Activated T-helper 9 cell treated with anti-CD3 and anti-CD28 coated beads, Interleukin-2, amount 50 U/mL, for 16 hours (primary cell): ENCODE data around the gene SNX24.
A peak's percentile ranks its signal among the peaks of the same experiment; 100 is the strongest.
"Not testable (repeated sequence)": the region's sequence is repeated elsewhere in the genome, so short reads cannot be mapped to it uniquely, and the experiment has no call there.

Experiments
- DNase-seq: peaks from one replicate; pipeline ENCODE4 v3.0.0-alpha.2; 2020; ENCODE audit warnings: low read depth

SNX24 gene

DNA sequence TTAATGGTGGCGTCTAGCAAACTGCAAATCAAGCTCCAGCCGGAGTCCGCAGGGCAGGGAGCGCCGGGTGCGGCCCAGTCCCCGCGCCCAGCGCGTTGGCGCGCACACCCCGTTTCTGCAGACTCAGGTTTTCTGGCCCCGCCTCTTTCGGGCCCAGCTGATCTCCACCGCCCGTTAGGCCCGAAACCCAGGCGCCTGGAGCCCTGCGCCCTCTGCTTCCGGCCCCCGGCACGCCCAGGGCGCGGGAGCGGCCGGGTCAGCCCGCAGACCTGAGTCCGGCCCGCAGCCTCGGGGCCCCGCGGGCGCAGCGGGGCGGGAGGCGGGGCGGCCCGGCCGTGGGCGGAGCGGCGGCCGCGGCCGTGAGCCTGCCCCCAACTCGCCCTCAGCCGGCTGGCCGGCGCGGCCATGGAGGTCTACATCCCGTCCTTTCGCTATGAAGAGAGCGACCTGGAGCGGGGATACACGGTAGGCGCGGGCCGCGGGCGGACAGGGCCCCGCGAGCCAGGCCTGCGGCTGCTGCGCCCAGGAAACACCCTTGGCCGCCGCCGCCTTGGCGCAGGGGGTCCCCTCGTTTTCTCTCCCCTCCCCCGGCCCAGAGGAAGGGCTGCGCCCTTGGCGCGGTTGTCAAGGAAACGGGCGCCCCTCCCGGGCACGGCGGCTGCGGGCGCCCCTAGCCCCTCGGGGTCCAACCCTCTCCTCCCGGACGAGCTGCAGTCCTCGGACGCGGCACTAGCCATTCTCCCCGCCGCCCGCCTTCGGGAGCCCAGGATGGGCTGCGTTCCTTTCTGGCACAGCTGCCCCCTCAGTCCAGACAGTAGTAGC, at the start of gene SNX24:
TSS of gene SNX24 (plus strand) at position 385 of the 822 bp plus-strand sequence. CDS start at position 406, 21 bp downstream.
- DNase-seq: peak; percentile 51

DNA sequence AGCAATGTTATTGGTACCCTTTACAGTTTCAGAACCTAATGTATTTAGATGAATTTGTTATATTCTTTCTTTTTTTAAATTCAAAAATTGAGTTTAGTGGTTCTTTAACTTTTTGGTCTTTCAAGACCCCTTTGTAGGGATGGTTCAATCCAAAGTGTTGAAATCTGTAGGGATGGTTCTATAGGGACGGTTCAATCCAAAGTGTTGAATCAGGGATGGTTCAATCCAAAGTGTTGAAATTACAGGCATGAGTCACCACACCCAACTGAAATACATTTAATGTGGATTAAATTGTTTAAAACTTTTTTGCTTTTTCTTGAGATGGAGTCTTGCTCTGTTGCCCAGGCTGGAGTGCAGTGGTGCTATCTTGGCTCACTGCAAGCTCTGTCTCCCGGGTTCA, 39.9 kb upstream of the SNX24 start:
- no peak for DNase-seq

DNA sequence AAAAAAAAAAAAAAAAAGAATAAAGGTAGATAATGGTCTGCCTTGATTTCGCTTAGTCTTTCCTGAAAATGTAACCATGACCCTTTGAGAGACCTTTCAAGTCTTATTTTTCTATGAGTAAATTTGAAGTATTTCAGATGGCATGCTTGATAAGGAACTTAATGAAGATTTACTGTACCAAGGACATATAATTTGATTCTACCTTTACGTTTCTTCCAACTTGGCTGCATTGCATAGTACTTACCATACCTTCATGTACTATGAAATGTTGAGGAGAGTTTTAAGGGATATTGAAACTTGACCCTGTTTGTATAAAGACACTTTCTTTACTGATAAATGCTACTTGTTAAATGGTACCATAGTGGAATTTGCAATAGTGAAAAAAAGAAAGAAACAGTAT, 35.0 kb upstream of the SNX24 start:
- no peak for DNase-seq

DNA sequence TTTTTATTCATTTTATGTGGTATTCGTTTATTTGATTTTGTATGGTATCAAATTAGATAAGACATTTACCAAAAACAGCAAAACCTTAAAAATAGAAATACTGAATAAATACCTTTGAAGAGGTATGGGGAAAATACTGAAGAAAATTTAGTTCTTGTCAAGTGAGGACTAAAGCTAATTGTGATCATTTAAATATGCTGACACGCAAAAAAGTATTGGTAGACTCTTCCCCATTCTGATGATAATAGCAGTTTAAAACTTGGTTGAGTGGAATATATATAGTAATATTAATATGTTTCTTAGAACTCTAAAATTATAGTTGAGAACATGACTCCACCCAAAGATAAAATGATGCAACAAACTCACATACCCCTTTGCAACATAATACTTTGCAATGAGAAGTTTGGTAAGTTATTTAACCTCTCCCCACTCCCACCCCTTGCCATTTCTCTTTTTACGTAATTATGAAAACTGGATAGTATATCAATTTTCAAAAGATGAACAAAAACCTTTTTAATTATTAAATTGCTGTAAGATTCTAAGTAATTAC, 30.1 kb upstream of the SNX24 start:
- DNase-seq: no peak

- DNase-seq: no peak
Observed at GRCh38 chr5:122816756-122817155, 28.7 kb upstream of the SNX24 start.

DNA sequence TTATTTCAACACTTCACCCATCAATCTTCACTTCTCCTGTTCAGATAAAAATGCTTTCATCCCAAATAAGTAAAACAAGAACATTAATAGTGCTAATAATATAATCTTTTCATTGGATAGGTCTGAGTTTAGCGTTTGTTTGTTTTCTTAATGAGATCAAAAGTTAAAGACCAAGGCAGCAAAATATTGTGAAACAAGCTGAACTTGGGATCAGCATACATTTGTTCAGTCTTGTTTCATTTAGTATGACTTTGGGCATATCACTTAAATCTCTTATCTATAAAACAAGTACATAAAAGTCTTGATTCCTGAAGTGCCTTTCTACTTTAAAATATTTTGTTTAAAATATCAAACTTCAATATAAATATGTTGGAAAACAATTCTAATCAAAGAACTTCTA, 13.4 kb upstream of the SNX24 start:
- no peak for DNase-seq

DNA sequence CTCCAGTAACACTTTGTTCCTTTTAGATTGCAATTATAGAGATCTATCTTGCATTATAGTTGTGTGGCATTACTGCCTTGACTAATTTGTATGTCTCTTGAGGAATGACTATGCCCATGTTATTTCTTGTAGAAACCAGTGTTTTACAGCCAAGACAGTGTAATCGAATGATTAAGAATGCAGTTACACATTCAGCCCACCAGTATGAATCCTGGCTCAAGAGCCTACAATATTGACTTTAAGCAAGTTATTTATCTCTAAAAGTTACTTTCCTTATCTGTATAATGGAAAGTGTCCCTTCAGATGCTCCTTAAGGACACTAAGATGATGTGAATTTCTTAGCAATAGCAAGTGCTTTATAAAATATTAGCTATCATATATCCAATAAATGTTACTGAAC, 9.7 kb upstream of the SNX24 start:
- DNase-seq: no peak

DNA sequence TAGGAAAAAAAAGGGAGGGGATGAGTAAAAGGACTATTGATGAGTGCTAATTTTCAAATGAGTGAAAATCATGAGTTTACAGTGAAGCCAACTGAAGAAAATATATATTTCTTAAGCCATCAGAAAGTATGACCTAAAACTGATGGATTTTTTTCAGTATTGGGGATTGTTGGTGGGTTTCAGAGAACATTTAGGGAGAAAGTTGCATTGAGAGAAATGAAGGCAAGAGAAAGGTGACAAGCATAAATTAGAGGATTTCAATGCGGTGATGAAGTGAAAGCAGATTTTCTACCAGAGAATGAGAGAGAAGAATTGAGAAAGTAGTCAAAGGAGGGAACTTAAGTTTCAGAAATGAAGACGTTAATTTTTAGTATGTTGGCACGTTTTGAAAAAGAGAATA, 8.5 kb upstream of the SNX24 start:
- no peak for DNase-seq

GRCh38 chr5:122839731-122840130, 5.7 kb upstream of the SNX24 start:
- DNase-seq: no peak

- no peak for DNase-seq
Observed at GRCh38 chr5:122842016-122842580, 3.3 kb upstream of the SNX24 start.

DNA sequence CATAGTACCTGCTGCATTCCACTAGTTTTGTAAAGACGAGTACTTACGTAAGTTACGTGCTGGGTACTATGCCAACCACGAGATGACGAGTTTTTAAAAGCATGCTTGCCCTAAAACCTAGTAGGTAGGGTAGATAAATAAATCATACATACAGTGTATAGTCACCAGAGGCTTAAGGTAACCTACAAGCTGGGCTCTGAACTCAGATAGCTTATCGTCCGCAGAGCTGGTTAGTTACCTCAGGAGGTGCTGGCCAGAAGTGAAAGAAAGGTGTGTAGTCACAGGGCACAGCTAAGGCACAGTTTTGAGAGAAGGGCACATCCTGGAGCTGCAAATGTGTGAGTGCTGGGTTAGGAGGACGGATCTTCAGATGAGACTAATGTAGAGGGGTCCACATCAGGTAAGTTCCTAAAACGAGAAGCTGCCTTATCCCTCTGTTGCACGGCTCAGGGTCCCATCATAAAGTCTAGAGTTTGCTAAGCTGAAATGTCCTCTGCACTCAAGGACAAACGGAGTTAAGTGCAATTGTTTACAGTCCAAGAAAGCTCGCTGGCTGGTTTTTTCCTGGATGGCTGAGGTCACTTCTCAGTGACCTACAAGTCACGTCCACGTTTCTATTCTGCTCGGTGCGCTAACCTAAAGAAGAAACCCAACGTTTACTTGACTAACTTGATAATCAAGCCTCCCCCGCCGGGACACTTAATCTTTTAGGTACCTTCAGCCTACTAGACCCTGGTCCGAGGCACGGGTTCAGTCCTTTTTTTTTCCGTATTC, 1.1 kb upstream of the SNX24 start:
- DNase-seq: no peak

GRCh38 chr5:122844910-122845228, 544 bp upstream of the SNX24 start:
- DNase-seq: no peak

DNA sequence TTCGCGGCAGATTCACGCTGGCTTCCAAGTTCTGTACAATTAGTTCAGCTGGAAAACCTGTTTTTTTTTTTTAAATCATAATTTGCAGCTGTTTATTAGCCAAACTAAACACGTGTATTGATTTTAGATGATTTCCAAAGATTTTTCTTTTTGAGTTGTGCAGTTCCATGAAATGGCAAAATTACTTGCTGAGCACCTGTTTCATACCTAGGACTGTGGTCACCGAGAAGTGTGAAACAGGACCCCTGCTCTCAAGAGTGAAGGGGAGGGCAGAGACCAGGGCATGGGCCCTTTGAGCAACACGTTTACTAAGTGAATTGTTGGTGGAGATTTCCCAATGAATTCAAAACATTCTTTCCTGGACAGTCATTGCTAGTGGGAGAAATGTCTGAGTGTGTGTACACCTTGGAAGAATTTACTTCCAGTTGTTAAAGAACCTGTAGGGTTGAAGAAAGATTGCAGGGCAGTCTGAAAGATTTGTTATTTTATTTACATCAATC, 688 bp downstream of the SNX24 start:
- no peak for DNase-seq

GRCh38 chr5:122847687-122848081, 2.3 kb downstream of the SNX24 start:
- DNase-seq: no peak

GRCh38 chr5:122849771-122850170, 4.4 kb downstream of the SNX24 start:
- DNase-seq: no peak

- not testable (repeated sequence) for DNase-seq
Observed at GRCh38 chr5:122857538-122857937, 12.1 kb downstream of the SNX24 start.

- DNase-seq: no peak
Observed at GRCh38 chr5:122858451-122858850, 13.0 kb downstream of the SNX24 start.

GRCh38 chr5:122863240-122863639, 17.8 kb downstream of the SNX24 start:
- no peak for DNase-seq

DNA sequence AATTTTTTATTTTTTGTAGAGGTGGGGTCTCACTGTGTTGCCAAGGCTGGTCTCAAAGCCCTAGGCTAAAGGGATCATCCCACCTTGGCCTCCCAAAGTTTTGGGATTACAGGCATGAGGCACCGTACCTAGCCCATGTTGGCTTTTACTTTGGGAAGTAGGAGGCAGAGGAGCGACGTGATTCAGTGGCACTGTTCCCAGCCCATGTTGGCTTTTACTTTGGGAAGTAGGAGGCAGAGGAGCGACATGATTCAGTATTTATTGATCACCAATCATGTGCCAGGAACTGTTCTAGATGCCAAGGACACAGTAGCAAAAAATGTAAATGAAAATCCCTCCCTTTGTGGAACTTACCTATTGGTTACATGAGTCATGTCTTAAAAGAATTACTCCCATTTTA, 18.3 kb downstream of the SNX24 start:
- DNase-seq: no peak

DNA sequence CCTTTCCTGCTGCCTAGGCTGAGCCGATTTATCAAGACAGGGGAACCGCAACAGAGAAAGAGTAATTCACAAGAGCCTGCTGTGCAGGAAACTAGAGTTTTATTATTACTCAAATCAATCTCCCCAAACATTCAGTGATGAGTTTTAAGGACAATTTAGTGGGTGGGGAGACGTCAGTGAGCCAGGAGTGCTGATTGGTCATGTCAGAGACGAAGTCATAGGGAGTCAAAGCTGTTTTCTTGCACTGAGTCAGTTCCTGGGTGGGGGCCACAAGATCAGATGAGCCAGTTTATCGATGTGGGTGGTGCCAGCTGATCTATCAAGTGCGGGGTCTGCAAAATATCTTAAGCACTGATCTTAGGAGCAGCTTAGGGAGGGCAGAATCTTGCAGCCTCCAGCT, 19.0 kb downstream of the SNX24 start:
- DNase-seq: no peak

- no peak for DNase-seq
Observed at GRCh38 chr5:122864842-122865241, 19.4 kb downstream of the SNX24 start.

GRCh38 chr5:122870219-122870856, 24.9 kb downstream of the SNX24 start:
- DNase-seq: no peak
